Natural killer cell treated with Interleukin-12 subunit alpha and Interleukin-12 subunit beta and Interleukin-15 and Interleukin-18, amount 100 ng/mL, for 72 hours (primary cell): ENCODE results near the gene SERHL2. TPM values are rescaled to one million over a fixed set of nuclear protein-coding genes. Genes with fewer than 3 reads are reported as not detected.
"Not testable (repeated sequence)": the region's sequence is repeated elsewhere in the genome, so short reads cannot be mapped to it uniquely, and the experiment has no call there.

Source experiments
- ATAC-seq, 2 donors: fragments of 150-1000 bp; cut with Tn5 transposase in 1 of 2; sonication (Bioruptor Pico), chemical (Tn5 transposase) in 1 of 2; 2 replicates each; pipeline ENCODE4 v1.10.0; 2021
- DNase-seq: peaks from one replicate; pipeline ENCODE4 v3.0.0; 2022; ENCODE audit warnings: low spot score
- H3K27ac Mint-ChIP-seq, 2 donors: 1 replicate in 1 of 2; 2 replicates in 1 of 2; pipeline ENCODE4 v1.8.0; 2022; ENCODE audit warnings: mixed read lengths in 2 of 2, mild to moderate bottlenecking in 1 of 2, moderate library complexity in 1 of 2
- H3K27me3 Mint-ChIP-seq, 2 donors: 1 replicate in 1 of 2; 2 replicates in 1 of 2; pipeline ENCODE4 v1.8.0; 2022; ENCODE audit warnings: mixed read lengths in 2 of 2
- H3K36me3 Mint-ChIP-seq: one replicate; pipeline ENCODE4 v1.8.0; 2022; ENCODE audit warnings: mixed read lengths
- H3K4me1 Mint-ChIP-seq, 2 donors: 1 replicate in 1 of 2; 2 replicates in 1 of 2; pipeline ENCODE4 v1.8.0; 2022; ENCODE audit warnings: low read depth in 2 of 2, mixed read lengths in 2 of 2, mild to moderate bottlenecking in 1 of 2
- H3K4me3 Mint-ChIP-seq: one replicate; pipeline ENCODE4 v1.8.0; 2022; ENCODE audit warnings: mixed read lengths
- H3K9me3 Mint-ChIP-seq: 2 replicates; pipeline ENCODE4 v1.8.0; 2022; ENCODE audit warnings: mixed read lengths
- total RNA-seq, 2 donors: library from RNA; stranded (reverse); gene quantifications; one replicate each; pipeline ENCODE4 v1.2.3, GENCODE V29; 2022

Gene SERHL2
- not detected for total RNA-seq

GRCh38 chr22:42553475-42554361 lies at the start of gene SERHL2:
Gene SERHL2 (plus strand): TSS chr22:42553956. CDS start chr22:42554021, 65 bp downstream.
- peak; percentile 87 for DNase-seq
- no peak within 1 kb of the TSS for H3K27ac Mint-ChIP-seq
- H3K27me3 Mint-ChIP-seq, result no peaks in the 10 kb centered on the region
- H3K9me3 Mint-ChIP-seq, result no peaks in the 10 kb centered on the region
- no peaks in the 10 kb centered on the region for H3K36me3 Mint-ChIP-seq
- peak within 1 kb of the TSS; percentile 54 for H3K4me3 Mint-ChIP-seq
- ATAC-seq, result peak; percentile 98
- peaks cover 4 to 6% of the 10 kb centered on the region in 2 donors for H3K4me1 Mint-ChIP-seq

- H3K4me1 Mint-ChIP-seq, ATAC-seq, H3K36me3 Mint-ChIP-seq, H3K9me3 Mint-ChIP-seq, DNase-seq, H3K4me3 Mint-ChIP-seq, H3K27me3 Mint-ChIP-seq, H3K27ac Mint-ChIP-seq: not testable (repeated sequence)
These were observed 45.3 kb upstream of the SERHL2 start for GRCh38 chr22:42508327-42508974.

- H3K27ac Mint-ChIP-seq, result not testable (repeated sequence)
These were observed 44.8 kb upstream of the SERHL2 start for GRCh38 chr22:42508975-42509364.

GRCh38 chr22:42509548-42509947 lies 44.2 kb upstream of the SERHL2 start:
- DNase-seq, result no peak
- Mint-ChIP-seq H3K27me3 (no peaks in the 10 kb centered on the region), H3K4me1 (no peaks in the 10 kb centered on the region), H3K4me3 (no peak overlapping the region), H3K9me3 (no peaks in the 10 kb centered on the region), H3K36me3 (no peaks in the 10 kb centered on the region), H3K27ac (peak overlapping the region in 1 of 2 donors; percentile 47)
- ATAC-seq, result no peak

More at GRCh38 chr22:42508975-42509364, 44.8 kb upstream of the SERHL2 start:
- H3K27me3 Mint-ChIP-seq, DNase-seq, ATAC-seq, H3K36me3 Mint-ChIP-seq, H3K4me1 Mint-ChIP-seq, H3K9me3 Mint-ChIP-seq, H3K4me3 Mint-ChIP-seq: not testable (repeated sequence)

- no peaks in the 10 kb centered on the region for H3K9me3 Mint-ChIP-seq
- no peak overlapping the region for H3K27ac Mint-ChIP-seq
- no peak for ATAC-seq
- no peak for DNase-seq
- H3K27me3 Mint-ChIP-seq, result no peaks in the 10 kb centered on the region
- H3K4me1 Mint-ChIP-seq, result no peaks in the 10 kb centered on the region
- no peaks in the 10 kb centered on the region for H3K36me3 Mint-ChIP-seq
- no peak overlapping the region for H3K4me3 Mint-ChIP-seq
These were observed 42.3 kb upstream of the SERHL2 start for GRCh38 chr22:42511401-42511891.

- H3K4me3 Mint-ChIP-seq, H3K9me3 Mint-ChIP-seq, H3K4me1 Mint-ChIP-seq, ATAC-seq, H3K27ac Mint-ChIP-seq, H3K27me3 Mint-ChIP-seq, H3K36me3 Mint-ChIP-seq, DNase-seq: not testable (repeated sequence)
These were observed 41.3 kb upstream of the SERHL2 start for GRCh38 chr22:42512273-42512990.

GRCh38 chr22:42514331-42514730 lies 39.4 kb upstream of the SERHL2 start:
- ATAC-seq, H3K36me3 Mint-ChIP-seq, DNase-seq, H3K4me3 Mint-ChIP-seq, H3K4me1 Mint-ChIP-seq, H3K27me3 Mint-ChIP-seq, H3K27ac Mint-ChIP-seq, H3K9me3 Mint-ChIP-seq: not testable (repeated sequence)

GRCh38 chr22:42515304-42515703 lies 38.5 kb upstream of the SERHL2 start:
- H3K4me3 Mint-ChIP-seq, H3K36me3 Mint-ChIP-seq, H3K9me3 Mint-ChIP-seq, H3K27ac Mint-ChIP-seq, ATAC-seq, DNase-seq, H3K27me3 Mint-ChIP-seq: not testable (repeated sequence)
- H3K4me1 Mint-ChIP-seq, result peaks cover 9 to 13% of the 10 kb centered on the region in 2 donors

- DNase-seq (no peak), ATAC-seq (no peak)
- Mint-ChIP-seq H3K36me3 (peaks cover 6% of the 10 kb centered on the region), H3K4me3 (no peak overlapping the region), H3K9me3 (no peaks in the 10 kb centered on the region), H3K4me1 (peaks cover 11 to 13% of the 10 kb centered on the region in 2 donors), H3K27me3 (no peaks in the 10 kb centered on the region), H3K27ac (no peak overlapping the region)
These were observed 37.9 kb upstream of the SERHL2 start for GRCh38 chr22:42515896-42516295.

- H3K9me3 Mint-ChIP-seq, H3K27ac Mint-ChIP-seq, ATAC-seq, DNase-seq, H3K36me3 Mint-ChIP-seq, H3K4me3 Mint-ChIP-seq, H3K27me3 Mint-ChIP-seq: not testable (repeated sequence)
- peaks cover 12 to 13% of the 10 kb centered on the region in 2 donors for H3K4me1 Mint-ChIP-seq
These were observed 36.7 kb upstream of the SERHL2 start for GRCh38 chr22:42517103-42517502.

GRCh38 chr22:42518638-42519524 lies 34.9 kb upstream of the SERHL2 start:
- H3K27ac Mint-ChIP-seq, result peak overlapping the region; percentile 86 to 94
- peak in 1 of 2 donors; percentile 49 for ATAC-seq

GRCh38 chr22:42519525-42520401 lies 34.0 kb upstream of the SERHL2 start, which contains the start of gene RRP7A:
Gene RRP7A (minus strand): TSS chr22:42519796. CDS start chr22:42519786, 10 bp downstream.
- peak within 1 kb of the TSS; percentile 86 to 94 for H3K27ac Mint-ChIP-seq
- no peaks in the 10 kb centered on the region for H3K9me3 Mint-ChIP-seq
- H3K27me3 Mint-ChIP-seq, result no peaks in the 10 kb centered on the region
- peak; percentile 94 to 98 for ATAC-seq
- H3K4me3 Mint-ChIP-seq, result peak within 1 kb of the TSS; percentile 97
- H3K4me1 Mint-ChIP-seq, result peaks cover 12 to 13% of the 10 kb centered on the region in 2 donors
- peaks cover 6% of the 10 kb centered on the region for H3K36me3 Mint-ChIP-seq
- peak; percentile 85 for DNase-seq

More at GRCh38 chr22:42518638-42519524, 34.9 kb upstream of the SERHL2 start:
- Mint-ChIP-seq H3K4me1 (peaks cover 12 to 13% of the 10 kb centered on the region in 2 donors), H3K4me3 (peak overlapping the region; percentile 97)
- H3K9me3 Mint-ChIP-seq, DNase-seq, H3K27me3 Mint-ChIP-seq, H3K36me3 Mint-ChIP-seq: not testable (repeated sequence)
